AG20443 (cell line): Measurements from ENCODE around the gene ALS2CL.
"Not testable (repeated sequence)": the region's sequence is repeated elsewhere in the genome, so short reads cannot be mapped to it uniquely, and the experiment has no call there.

ENCODE experiments used
- DNase-seq: peaks from one replicate; pipeline ENCODE4 v3.0.0; 2012; ENCODE audit warnings: low spot score, mixed read lengths

Gene ALS2CL

DNA sequence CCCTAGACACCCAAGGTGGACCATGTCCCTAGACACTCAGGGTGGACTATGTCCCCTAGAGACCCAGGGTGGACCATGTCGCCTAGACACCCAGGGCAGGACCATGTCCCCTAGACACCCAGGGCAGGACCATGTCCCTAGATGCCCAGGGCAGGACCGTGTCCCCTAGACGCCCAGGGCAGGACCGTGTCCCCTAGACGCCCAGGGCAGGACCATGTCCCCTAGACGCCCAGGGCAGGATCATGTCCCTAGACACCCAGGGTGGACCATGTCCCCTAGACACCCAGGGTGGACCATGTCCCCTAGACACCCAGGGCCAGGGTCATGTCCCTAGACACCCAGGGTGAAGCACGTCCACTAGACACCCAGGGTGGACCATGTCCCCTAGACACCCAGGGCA, 10.9 kb upstream of the ALS2CL start:
- not testable (repeated sequence) for DNase-seq

DNA sequence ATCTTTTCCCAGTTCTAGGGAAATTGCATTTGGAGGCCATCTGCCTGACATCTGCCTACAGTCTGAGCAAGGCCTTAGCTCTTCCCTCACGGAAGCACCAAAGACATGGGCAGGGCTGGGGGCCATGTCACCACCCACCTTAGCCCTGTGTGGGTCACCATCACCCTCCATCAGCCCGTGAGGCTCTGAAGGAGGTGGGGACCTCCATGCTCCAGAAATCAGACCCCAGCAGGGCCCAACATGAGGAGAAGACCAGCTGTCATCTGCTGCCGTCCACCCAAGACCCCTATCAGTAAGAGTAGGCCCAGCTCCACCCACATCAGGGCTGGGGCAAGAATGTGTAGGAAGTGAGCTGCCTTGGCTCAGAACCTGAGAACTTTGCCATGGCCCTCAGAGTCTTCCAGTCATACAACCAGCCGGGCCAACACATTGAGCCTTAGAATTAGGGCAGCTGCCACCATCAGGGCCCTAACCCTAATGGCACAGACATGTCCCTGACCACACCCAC, 9.6 kb upstream of the ALS2CL start:
- DNase-seq, result no peak

DNA sequence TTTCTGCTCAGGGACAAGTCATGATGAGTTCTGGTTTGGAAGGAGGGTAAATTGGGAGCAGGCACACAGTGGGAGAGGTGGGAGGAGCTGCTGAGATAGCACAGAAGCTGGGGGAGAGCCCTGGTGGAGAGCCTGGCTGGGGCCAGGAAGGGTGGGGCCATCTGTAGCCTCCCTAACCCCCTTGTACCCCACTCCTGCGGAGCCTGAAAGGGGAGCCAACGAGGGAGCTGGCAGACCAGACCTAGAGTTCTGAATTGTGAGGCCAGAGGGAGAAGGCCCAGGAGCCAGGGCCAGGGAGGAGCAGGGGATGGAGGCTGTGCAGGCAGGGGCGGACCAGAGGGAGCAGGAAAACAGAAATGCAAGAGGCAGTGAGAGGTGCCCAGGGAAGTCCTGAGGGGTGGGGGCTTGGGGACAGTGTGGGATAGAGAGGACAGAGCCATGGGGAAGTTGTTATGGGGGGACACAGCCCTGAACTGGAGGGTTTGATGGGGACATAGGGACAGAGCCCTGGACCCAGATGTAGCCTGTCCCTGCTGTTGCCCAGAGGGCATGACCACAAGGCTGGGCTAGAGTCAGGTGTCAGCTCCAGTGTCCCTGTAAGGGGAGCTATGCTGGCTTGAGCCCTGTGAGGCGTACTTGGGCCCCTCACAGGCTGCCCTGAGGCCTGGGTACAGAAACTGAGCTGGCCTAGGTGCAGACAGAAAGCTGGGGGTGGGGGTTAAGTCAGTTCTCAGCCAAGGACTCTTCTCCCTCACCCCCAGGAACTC, 8.9 kb upstream of the ALS2CL start:
- DNase-seq, result no peak

DNA sequence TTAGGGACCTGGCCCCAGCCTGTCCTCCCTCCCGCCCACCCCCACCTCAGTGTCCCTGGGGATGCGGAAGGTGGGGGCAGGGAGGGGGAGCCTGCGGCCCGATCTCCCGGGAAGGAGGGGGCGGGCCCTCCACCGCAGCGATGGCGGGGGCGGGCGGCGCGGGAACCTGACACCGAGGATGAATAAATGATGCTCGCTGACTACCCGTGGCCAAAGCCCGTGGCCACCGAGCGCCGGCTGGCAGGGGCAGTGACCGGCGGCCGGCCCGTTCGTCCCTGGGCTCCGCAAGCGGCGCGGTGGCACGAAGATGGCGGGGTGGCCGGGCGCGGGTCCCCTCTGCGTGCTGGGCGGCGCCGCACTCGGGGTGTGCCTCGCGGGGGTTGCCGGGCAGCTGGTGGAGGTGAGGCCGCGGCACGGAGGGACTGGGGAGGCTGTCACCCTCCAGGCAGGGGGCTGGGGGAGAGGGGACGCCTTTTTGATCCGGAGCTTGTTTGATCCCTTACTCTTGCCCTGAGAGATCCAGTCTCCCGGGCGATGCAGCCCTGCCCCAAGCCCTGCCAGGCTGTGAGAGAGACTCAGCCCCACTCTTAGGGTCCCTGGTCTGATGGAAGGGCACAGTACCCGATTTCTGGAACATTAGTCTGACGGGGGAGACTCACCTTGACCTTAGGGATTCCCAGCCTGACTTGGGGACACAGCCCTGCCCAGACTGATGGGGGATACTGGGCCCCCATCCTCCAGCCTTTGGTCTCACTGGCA, 7.9 kb upstream of the ALS2CL start, which contains the start of gene TMIE:
Gene TMIE (plus strand): TSS at position 212 of the 759 bp plus-strand sequence. CDS start 96 bp downstream, at position 308.
- DNase-seq, result peak; percentile 43

DNA sequence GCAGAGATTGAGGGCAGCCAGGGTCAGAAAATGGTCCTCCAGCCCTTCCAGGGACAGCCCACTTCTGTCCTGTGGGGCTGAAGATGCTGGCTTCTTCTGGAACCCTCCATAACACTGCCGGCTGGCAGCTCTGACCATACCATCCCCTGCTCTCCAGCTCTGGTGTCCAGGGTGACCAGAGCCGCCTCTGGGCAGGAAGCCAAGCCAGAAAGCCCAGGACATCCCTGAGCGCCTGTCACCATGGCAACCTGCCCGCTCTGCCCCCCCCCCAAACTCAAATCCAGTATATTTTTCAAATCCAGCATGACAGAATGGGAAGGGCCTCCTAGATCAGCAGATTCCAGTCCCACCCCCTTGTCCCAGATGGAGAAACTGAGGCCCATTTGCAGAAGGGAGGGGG, 7.3 kb upstream of the ALS2CL start:
- DNase-seq, result no peak

DNA sequence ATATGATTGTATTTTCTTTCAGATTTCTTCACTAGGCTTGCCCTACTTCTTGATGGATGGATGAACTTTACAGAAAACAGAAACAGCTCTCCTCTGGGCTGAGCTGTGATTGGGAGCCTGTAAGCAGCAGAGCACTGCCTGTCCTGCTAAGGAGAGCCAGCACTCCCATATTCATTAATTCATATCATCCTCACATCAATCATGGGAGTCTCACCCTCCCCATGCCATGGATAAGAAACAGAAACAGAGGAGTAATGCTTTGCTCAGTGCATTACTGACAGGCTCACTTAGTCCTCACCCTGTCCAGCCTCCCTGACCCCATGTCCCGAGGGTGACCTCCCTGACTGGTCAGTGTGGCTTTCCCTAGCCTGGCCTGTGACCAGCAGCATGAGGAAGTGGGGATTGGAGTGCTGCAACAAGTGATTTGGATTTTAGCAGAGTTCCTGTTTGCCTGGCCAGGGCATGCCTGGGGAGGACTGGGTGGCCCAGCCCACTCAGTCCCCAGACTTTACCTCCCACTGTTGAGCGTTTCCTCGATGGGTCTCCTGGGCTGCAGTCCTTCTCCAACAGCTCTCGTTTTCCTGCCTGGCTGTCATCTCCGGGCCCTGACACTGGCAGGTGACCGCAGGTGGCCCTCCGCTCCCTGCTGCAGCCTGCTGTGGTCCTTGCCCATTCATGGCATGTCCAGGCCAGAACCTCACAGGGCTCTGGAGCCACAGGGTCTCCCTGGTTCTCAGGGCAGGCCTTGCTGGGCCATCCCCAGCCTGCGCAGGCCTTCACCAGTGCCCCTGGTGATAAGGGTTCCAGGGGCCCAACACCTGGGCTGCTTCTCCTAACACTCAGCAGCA, 6.4 kb upstream of the ALS2CL start:
- no peak for DNase-seq

DNA sequence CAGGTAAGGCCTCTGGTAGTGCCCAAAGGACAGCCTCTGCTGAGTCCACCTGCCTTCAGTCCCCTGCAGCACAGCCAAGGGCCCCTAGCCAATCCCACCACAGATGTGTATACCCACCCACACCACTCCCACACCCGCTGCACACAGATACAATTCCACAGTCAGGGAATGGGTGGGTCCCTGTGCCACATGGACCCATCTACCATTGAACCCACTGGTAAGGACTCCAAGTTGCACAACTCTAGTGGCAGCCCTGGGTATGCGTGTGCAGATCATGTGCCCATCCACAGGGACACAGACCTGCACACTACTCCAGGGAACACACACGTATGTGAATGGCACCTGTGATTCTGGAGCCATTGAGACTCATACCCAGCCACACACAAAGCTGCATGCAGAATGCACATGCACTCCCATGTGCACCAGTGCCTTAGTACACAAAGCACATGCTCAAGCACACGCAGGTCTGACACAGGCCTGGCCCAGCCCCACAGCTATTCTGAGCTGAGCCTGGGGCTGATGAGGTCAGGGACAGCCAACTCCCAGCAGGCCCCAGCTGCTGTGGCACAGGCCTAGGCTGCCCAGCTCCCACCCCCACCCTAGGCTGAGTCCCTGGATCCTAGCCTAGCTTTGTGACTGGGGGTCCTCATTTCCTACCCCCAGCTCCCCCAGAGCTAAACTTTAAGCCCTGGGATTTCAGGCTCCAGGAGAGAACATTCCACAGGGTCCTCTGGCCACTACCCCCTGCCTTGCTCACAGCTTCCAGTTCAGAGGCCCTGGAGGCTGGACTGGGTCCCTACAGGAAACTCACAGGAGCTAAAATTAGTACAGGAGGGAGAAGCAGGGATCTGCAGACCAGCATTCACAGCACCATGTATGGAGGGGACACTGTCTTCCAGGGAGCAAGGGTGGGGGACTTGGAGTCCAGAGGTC, 2.7 kb upstream of the ALS2CL start:
- DNase-seq, result peak; percentile 74

DNA sequence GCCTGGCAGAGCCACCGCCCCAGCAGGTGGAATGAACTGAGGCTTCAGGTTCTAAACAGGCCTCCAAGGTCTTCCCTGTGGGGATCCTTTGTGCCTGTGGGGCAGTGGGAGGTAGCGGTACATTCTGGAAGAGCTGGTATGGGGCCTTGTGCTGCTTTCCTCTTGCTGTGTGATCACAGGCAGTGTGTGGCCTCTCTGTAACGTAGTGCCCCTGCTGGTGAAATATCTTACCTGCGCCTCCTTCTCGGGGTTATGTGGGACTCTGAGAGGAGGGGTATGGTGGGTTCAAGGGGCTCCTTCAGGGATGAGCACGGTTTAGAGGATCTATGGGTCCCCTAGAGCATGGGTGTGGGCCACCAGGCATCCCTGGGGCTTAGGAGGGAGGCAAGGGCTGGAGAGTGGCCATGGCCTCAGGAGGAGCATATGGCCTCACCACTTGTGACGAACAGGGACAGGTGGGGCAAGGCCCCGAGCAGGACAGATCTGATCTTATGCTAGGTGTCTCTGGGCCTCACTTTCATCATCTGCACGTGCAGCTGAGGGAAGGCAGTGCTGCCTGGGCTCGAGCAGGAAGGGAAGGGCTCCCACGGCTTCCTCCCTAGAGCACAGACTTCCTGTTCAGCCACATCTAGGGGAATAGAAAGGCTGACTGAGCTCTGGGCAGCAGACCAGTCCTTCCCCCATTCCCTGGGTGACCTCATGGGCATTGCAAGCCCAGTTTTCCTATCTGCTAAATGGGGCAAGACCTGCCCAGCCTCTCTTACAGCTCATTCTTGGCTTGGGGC, 1.9 kb upstream of the ALS2CL start:
- DNase-seq, result no peak

DNA sequence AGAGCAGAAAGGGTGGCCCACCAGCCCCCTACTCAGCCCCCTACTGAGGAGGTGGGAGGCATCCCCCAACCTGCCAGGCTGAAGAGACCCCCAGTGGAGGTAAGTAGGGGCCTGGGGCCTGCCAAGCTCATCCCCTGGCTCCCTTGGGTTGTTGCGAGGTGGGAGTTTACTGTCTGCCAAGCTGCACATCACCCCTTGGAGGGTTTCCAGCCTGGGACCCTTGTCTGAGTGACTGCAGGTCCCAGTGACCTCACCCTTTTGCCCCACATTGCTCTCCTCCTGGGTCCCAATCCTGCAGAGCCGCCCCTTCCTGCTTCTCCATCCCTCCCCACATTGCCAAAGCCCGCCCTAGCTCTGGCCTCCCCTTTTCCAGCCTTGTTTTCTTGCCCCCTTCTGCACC, 1.0 kb upstream of the ALS2CL start:
- DNase-seq, result no peak

DNA sequence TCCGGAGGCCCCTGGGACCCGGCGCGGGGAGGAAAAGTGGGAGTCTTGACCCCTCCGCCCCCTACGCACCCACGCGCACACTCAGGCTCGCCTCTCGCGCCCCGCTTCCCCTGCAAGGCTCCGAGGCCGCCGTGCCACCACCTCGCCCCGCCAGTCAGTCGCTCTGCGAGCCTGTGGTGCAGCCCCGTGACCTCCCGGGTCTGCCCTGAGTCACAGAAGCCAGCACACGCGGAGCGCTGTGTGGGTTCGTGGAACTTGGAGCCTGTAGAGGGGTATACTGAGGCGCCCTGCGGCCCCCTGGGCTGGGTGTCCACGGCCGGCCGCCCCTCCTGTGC, 380 bp upstream of the ALS2CL start:
- DNase-seq, result peak; percentile 50

DNA sequence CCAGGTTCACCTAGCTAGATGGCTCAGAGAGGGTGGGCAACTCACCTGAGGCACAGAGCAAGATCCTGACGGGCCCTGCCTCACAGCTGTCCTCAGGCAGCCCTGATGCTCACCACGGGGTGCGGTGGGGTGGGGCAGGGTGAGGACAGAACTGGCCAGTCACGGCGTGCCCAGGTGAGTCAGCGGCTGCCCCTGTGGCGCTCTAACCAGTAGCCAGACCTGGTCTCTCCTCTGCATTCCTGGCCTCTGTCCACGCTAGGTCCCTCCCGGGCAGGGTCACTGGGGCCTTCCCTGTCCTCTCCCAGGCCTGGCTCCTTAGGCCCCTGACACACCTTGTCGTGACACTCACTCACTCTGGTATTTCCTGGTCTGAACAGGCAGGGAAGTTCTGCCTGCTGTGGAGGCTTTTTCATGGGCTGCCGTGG, 901 bp downstream of the ALS2CL start:
- no peak for DNase-seq

DNA sequence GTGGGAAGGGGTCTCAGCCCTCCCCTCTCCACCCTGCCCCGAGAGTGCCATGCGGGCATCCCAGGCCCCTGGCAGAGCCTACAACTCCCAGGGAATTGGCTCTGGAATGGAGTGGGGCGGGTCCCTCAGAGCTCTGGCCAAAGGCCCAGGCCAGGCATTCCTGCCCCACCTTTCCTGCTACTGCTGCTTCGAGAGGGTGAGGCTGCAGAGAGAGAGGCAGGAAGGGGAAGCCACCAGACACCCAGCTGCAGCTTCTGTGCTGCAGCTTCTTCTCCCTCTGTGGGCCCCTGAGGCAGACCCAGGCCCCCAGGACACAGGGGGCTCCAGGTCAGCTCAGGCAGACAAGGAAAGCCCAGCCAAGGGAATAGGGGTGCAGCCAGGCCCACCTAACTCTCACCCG, 2.7 kb downstream of the ALS2CL start:
- DNase-seq, result peak; percentile 60

DNA sequence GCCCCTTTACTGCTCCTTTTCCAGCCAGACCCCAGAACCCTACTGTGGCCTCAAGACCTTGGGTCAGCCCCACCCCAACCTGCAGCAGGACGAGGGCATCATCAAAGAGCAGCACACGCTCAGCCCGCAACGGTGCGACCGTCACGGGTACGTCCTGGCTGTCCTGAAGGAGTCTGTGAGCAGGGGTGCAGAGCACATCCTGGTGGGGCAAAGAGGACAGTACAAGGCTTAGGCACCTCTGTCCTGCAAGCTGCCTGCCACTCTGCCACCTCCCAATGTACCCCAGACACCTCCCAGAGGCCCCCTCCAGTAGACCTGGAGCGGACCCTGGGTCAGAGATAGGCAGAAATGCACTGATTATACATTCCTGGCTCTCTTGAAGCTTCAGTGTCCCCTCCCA, 8.0 kb downstream of the ALS2CL start:
- no peak for DNase-seq

DNA sequence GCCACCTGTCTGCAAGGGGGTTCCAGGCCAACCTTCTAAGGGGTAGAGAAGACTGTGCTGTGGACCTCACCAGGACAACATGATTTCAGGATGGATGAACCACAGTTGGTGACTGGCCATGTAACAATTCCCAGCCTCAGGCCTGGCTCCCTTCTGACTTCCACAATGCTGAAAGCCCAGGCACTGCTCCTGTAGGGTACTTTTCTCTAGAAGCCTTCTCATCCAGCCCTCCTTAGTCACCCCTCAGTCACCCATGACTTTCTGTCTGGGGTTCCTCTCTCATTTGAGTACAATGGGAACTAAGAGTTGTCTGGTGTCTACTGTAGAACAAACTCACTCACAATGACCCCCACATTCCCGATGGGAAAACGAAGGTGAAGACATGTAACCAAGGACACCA, 8.6 kb downstream of the ALS2CL start:
- DNase-seq, result no peak

DNA sequence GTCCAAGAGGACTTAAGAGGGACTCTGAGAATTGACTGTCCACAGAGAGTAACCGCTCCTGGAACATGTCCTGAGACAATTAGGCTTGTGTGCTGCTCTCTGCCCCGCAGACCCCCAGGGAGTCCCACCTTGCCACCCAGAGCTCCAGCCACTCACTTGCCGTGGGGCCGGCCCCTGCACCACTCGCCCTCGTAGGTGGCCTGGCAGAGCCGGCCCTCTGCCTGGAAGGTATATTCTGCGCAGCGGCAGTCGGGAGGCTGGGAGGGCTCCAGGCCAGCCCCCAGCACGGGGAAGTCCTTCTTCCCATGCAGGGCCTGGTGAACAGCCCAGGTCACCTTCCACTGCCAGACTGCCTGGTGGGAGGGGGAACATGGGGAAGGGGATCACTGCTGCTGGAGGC, 10.5 kb downstream of the ALS2CL start:
- DNase-seq, result no peak

DNA sequence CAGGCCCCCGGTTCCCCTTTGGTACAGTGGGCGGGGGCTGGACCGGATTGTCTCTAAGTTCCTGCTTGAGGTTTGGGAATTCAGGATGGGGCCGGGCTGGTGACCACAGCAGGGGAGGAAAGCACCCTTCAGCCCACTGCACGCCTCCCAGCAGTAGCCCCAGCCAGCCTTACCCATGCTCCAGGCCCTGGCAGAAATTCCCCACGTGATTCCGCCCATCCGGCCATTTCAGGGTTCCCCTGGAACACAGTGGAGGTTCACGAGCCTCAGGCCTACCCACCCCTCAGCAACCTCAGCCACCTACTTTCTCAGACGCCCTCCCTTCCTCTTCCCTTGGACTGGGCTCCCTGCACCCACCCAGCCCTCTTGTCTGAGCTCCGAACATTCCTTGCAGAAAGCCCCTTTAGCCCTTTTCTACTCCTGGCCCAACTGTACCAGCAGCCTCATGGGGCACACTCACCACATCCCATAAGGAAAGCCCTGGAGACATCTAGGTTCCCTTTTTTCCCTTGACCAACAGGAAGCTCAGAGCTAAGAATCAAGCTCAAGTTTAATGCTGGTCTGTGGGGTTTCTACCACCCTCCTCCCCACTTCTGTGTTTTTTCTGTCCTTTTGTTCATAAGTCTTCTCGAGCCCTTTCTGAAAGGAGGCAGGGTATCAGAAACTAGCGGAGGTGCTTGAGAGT, 11.5 kb downstream of the ALS2CL start:
- no peak for DNase-seq

DNA sequence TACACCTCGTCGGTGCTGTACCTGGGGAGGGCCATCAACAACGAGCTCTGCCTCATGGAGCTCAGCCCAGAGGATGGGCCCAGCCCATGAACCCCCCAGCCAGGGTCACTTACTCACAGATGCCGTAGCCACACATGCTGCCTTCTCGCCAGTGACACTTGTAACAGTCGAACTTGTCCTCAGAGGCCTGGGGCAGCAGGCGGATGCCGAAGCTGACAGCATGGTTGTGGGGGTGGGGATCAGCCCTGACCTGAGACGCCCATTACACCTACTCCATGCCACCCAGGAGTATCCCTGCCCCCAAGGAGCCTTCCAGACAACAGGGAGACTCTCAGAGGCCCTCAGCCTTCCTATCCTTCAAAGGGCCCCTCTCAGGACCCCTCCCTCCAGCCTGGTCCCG, 12.1 kb downstream of the ALS2CL start:
- no peak for DNase-seq

DNA sequence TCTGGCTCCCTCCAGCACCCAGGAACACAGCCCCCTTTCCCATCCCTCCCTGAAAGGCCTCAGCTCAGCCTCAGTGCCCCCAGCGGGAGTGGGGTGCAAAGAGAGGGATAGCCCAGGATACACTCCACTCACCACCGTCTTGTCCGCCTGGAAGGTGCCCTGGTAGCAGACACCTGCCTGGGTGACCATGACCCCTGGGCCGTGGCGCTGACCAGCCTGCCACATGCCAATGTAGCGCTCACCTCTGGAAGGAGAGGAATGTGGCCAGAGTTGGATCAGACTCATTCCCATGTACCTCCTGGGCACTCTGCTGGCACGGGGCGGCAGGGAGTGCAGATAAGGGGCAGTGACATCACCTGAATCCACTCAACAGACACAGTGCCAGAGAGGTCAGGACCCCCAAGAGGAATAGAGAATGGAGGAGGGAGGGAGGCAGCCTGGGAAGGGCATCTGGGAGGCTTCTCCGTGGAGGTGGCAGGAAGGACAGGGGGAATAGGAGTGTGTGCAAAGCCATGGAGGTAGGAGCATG, 13.1 kb downstream of the ALS2CL start:
- no peak for DNase-seq

DNA sequence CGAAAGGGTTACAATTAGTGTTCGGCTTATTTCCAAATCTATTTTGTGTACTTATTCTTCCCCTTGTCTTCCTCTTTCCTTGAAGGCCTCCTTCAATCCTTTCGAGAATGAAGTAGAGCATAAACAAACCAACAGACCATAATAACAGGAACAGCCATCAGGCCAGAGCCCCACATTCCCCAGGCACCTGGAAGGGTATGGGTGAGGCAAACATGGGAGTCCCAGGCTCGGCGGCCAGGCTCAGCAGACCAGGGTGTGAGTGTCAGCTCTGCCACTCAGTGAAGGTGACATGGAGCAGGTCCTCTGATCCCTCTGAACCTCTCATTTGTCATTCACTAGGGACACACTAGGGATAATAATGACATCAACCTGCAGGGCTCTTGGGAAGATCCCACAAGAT, 13.8 kb downstream of the ALS2CL start:
- no peak for DNase-seq

DNA sequence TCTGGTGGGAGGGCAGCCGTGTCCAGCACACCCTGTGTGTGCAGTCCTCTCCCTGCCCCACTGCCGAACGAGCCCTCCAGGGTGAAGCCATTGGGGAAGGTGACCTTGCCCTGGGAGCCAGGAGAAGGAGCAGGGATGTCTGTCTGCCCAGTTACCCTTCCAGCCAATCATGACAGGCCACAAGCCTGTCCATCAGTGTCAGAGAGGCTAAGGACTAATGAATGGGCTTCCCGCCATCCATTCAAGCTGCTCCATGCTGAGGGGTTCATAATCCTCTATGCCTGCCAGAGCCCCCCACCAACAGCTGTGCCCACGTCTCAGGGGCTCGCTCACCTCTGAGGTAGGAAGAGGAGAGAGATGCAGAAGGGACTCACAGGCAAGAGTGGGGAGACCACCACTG, 15.2 kb downstream of the ALS2CL start:
- no peak for DNase-seq
